WTC11 (cell line): ENCODE results near the gene SARS1. TPM values are rescaled to one million over a fixed set of nuclear protein-coding genes. Genes with fewer than 3 reads are reported as not detected.
A peak's percentile ranks its signal among the peaks of the same experiment; 100 is the strongest.

Source experiments
- ATAC-seq: fragments of 200-7000 bp; cut with Tn5 transposase; 2 replicates; pipeline ENCODE4 v1.10.0; 2021; ENCODE audit warnings: mild to moderate bottlenecking, moderate library complexity
- CTCF ChIA-PET: fragments of 300-600 bp; sonication (Branson Sonifier 250); formaldehyde crosslinking; loops from one replicate; lab custom pipeline; 2021; ENCODE audit warnings: antibody characterized with exemption; lab: Charles Lee
- POLR2A ChIA-PET: fragments of 350-600 bp; sonication (Branson Sonifier 250); formaldehyde crosslinking; loops from one replicate; lab custom pipeline; 2021; ENCODE audit warnings: antibody characterized with exemption; lab: Charles Lee
- DNase-seq: peaks from one replicate; pipeline ENCODE4 v3.0.0; 2021; ENCODE audit warnings: low spot score
- H3K27ac Mint-ChIP-seq: 2 replicates; pipeline ENCODE4 v1.8.0; 2021; ENCODE audit warnings: mixed read lengths
- H3K27me3 Mint-ChIP-seq: 2 replicates; pipeline ENCODE4 v1.8.0; 2021; ENCODE audit warnings: low read depth, mild to moderate bottlenecking, moderate library complexity, mixed read lengths
- H3K36me3 Mint-ChIP-seq: 2 replicates; pipeline ENCODE4 v1.8.0; 2021; ENCODE audit warnings: mixed read lengths
- H3K4me1 Mint-ChIP-seq: 2 replicates; pipeline ENCODE4 v1.8.0; 2022; ENCODE audit warnings: mixed read lengths
- H3K4me3 Mint-ChIP-seq: 2 replicates; pipeline ENCODE4 v1.8.0; 2021; ENCODE audit warnings: mild to moderate bottlenecking, moderate library complexity, mixed read lengths
- H3K9me3 Mint-ChIP-seq: 2 replicates; pipeline ENCODE4 v1.8.0; 2021; ENCODE audit warnings: mixed read lengths
- ETV6 ChIP-seq: sonication (generic); formaldehyde crosslinking; IDR thresholded peaks from 2 replicates; pipeline ENCODE4 v1.8.1; 2022; ENCODE audit warnings: mild to moderate bottlenecking, missing genetic modification reagents
- FOXK1 ChIP-seq: sonication (generic); formaldehyde crosslinking; IDR thresholded peaks from 2 replicates; pipeline ENCODE4 v1.8.0; 2022; ENCODE audit warnings: mild to moderate bottlenecking, moderate library complexity, missing genetic modification reagents
- GABPB1 ChIP-seq: sonication (generic); formaldehyde crosslinking; IDR thresholded peaks from 2 replicates; pipeline ENCODE4 v1.8.1; 2023; ENCODE audit warnings: mild to moderate bottlenecking, missing genetic modification reagents
- HMGA2 ChIP-seq: fragments of 250-450 bp; sonication (Bioruptor Pico); IDR thresholded peaks from 2 replicates; pipeline ENCODE4 v1.4.0; 2021; ENCODE audit warnings: mild to moderate bottlenecking, moderate library complexity
- HMGXB4 ChIP-seq: sonication (generic); formaldehyde crosslinking; IDR thresholded peaks from 2 replicates; pipeline ENCODE4 v1.8.1; 2023; ENCODE audit warnings: mild to moderate bottlenecking, moderate library complexity, missing genetic modification reagents
- IRF1 ChIP-seq: sonication (generic); formaldehyde crosslinking; IDR thresholded peaks from 2 replicates; pipeline ENCODE4 v1.8.0; 2023; ENCODE audit warnings: missing genetic modification reagents
- MAX ChIP-seq: sonication (generic); formaldehyde crosslinking; IDR thresholded peaks from 2 replicates; pipeline ENCODE4 v1.8.0; 2022; ENCODE audit warnings: mild to moderate bottlenecking, missing genetic modification reagents
- MLX ChIP-seq: sonication (generic); formaldehyde crosslinking; IDR thresholded peaks from 2 replicates; pipeline ENCODE4 v1.8.1; 2023; ENCODE audit warnings: mild to moderate bottlenecking, missing genetic modification reagents, moderate library complexity
- MXD4 ChIP-seq: fragments of 250-450 bp; sonication (Bioruptor Pico); IDR thresholded peaks from 2 replicates; pipeline ENCODE4 v1.8.0; 2021; ENCODE audit warnings: mild to moderate bottlenecking, moderate library complexity, borderline replicate concordance
- NFATC4 ChIP-seq: fragments of 250-450 bp; sonication (Bioruptor Pico); IDR thresholded peaks from 2 replicates; pipeline ENCODE4 v1.9.0; 2021; ENCODE audit warnings: mild to moderate bottlenecking
- NR3C1 ChIP-seq: sonication (generic); formaldehyde crosslinking; conservative IDR thresholded peaks from 2 replicates; pipeline ENCODE4 v1.8.1; 2023; ENCODE audit warnings: low read depth, mild to moderate bottlenecking, missing genetic modification reagents
- OVOL2 ChIP-seq: fragments of 250-450 bp; sonication (Bioruptor Pico); IDR thresholded peaks from 2 replicates; pipeline ENCODE4 v1.9.0; 2021; ENCODE audit warnings: mild to moderate bottlenecking, borderline replicate concordance
- RELA ChIP-seq: sonication (generic); formaldehyde crosslinking; IDR thresholded peaks from 2 replicates; pipeline ENCODE4 v1.8.1; 2022; ENCODE audit warnings: missing genetic modification reagents, mild to moderate bottlenecking, borderline replicate concordance
- SMAD4 ChIP-seq: sonication (generic); formaldehyde crosslinking; IDR thresholded peaks from 2 replicates; pipeline ENCODE4 v1.8.0; 2022; ENCODE audit warnings: mild to moderate bottlenecking, missing genetic modification reagents
- TCF7 ChIP-seq: sonication (generic); formaldehyde crosslinking; IDR thresholded peaks from 2 replicates; pipeline ENCODE4 v1.8.0; 2022; ENCODE audit warnings: mild to moderate bottlenecking, low read depth, missing genetic modification reagents, moderate library complexity
- TEAD4 ChIP-seq: sonication (generic); formaldehyde crosslinking; IDR thresholded peaks from 2 replicates; pipeline ENCODE4 v1.8.0; 2022; ENCODE audit warnings: mild to moderate bottlenecking, missing genetic modification reagents
- ZNF263 ChIP-seq: sonication (generic); formaldehyde crosslinking; IDR thresholded peaks from 2 replicates; pipeline ENCODE4 v1.8.1; 2022; ENCODE audit warnings: low read depth, mild to moderate bottlenecking, moderate library complexity, missing genetic modification reagents
- ZNF396 ChIP-seq: fragments of 250-450 bp; sonication (Bioruptor Pico); IDR thresholded peaks from 2 replicates; pipeline ENCODE4 v1.8.0; 2021; ENCODE audit warnings: mild to moderate bottlenecking, moderate library complexity, borderline replicate concordance
- ZNF425 ChIP-seq: fragments of 250-450 bp; sonication (Bioruptor Pico); conservative IDR thresholded peaks from 2 replicates; pipeline ENCODE4 v1.9.0; 2021; ENCODE audit warnings: mild to moderate bottlenecking
- ZNF512 ChIP-seq: sonication (generic); formaldehyde crosslinking; IDR thresholded peaks from 2 replicates; pipeline ENCODE4 v1.8.1; 2022; ENCODE audit warnings: missing genetic modification reagents, borderline replicate concordance
- total RNA-seq: library from RNA; stranded (reverse); gene quantifications from 3 replicates; pipeline ENCODE4 v1.2.3, GENCODE V29; 2021

The SARS1 gene
- total RNA-seq, 1 experiment from 2014 or later = 149 TPM

- TF ChIP-seq IRF1 (CRISPR knock-in tag) = no peak
- TF ChIP-seq HMGXB4 (CRISPR knock-in tag) = no peak
- TF ChIP-seq GABPB1 (CRISPR knock-in tag) = no peak
- no peak for TF ChIP-seq FOXK1 (CRISPR knock-in tag)
- no peak for TF ChIP-seq TEAD4 (CRISPR knock-in tag)
- no peak for TF ChIP-seq MXD4
- no peak for TF ChIP-seq ZNF512
- TF ChIP-seq TCF7 (CRISPR knock-in tag) = no peak
- TF ChIP-seq ZNF396 (CRISPR knock-in tag) = no peak
- no peak for TF ChIP-seq ZNF263 (CRISPR knock-in tag)
Observed at GRCh38 chr1:109252893-109253802, 39.4 kb downstream of the SARS1 start (continued).

GRCh38 chr1:109253803-109254620, 40.3 kb downstream of the SARS1 start:
- H3K27ac Mint-ChIP-seq = no peak overlapping the region
- no peak for DNase-seq
- peaks cover 17% of the 10 kb centered on the region for H3K36me3 Mint-ChIP-seq
- H3K4me1 Mint-ChIP-seq = peaks cover 34% of the 10 kb centered on the region
- ATAC-seq = peak; percentile 7
- ChIA-PET CTCF (interaction anchor here (0.6 to 6.0 kb wide), 25 partner anchors 9 to 278 kb away, joined by 3 to 109 read pairs (median 6); partner anchors contain the start of genes ELAPOR1, PSRC1, SARS1 and SORT1), POLR2A (interaction anchor here (0.6 to 2.7 kb wide), 8 partner anchors 14 to 172 kb away, joined by 3 to 14 read pairs (median 4); partner anchors contain the start of genes PSMA5 and SARS1)
- H3K9me3 Mint-ChIP-seq = peaks cover 8% of the 10 kb centered on the region; the same call in 1 of the 2 replicates
- H3K4me3 Mint-ChIP-seq = no peak overlapping the region
- TF ChIP-seq ETV6 = no peak
- peaks cover 15% of the 10 kb centered on the region for H3K27me3 Mint-ChIP-seq

GRCh38 chr1:109254621-109255096, 40.9 kb downstream of the SARS1 start:
- ChIA-PET CTCF (interaction anchor here (0.8 to 6.0 kb wide), 22 partner anchors 8 to 278 kb away, joined by 3 to 109 read pairs (median 6); partner anchors contain the start of genes ELAPOR1, PSRC1, SARS1 and SORT1), POLR2A (interaction anchor here (0.6 to 2.7 kb wide), 5 partner anchors 15 to 172 kb away, joined by 3 to 14 read pairs (median 3); partner anchors contain the start of genes PSMA5 and SARS1)
- DNase-seq (no peak), ATAC-seq (no peak)
- Mint-ChIP-seq H3K4me1 (peaks cover 36% of the 10 kb centered on the region), H3K9me3 (peaks cover 8% of the 10 kb centered on the region; the same call in 1 of the 2 replicates), H3K27me3 (peaks cover 15% of the 10 kb centered on the region), H3K36me3 (peaks cover 17% of the 10 kb centered on the region), H3K27ac (no peak overlapping the region), H3K4me3 (no peak overlapping the region)
- TF ChIP-seq HMGA2 (CRISPR knock-in tag) (no peak), NFATC4 (CRISPR knock-in tag) (no peak), ZNF425 (CRISPR knock-in tag) (no peak), MAX (CRISPR knock-in tag) (no peak), MLX (CRISPR knock-in tag) (no peak), RELA (no peak), SMAD4 (no peak), NR3C1 (no peak), OVOL2 (CRISPR knock-in tag) (no peak)
